Osteocyte (in vitro differentiated cells): ENCODE measurements around the gene TMEM179. TPM values are rescaled to one million over a fixed set of nuclear protein-coding genes. Genes with fewer than 3 reads are reported as not detected.

Experiments
- DNase-seq: peaks from one replicate; pipeline ENCODE4 v3.0.0; 2021; ENCODE audit warnings: mixed read lengths; ENCODE audit not compliant: unreplicated experiment; ENCODE audit errors: extremely low spot score
- H3K27ac Mint-ChIP-seq: one replicate; pipeline ENCODE4 v1.8.0; 2021; ENCODE audit warnings: mild to moderate bottlenecking, mixed read lengths; ENCODE audit not compliant: unreplicated experiment
- H3K27me3 Mint-ChIP-seq: one replicate; pipeline ENCODE4 v1.8.0; 2021; ENCODE audit warnings: mixed read lengths; ENCODE audit not compliant: unreplicated experiment
- H3K36me3 Mint-ChIP-seq: one replicate; pipeline ENCODE4 v1.8.0; 2021; ENCODE audit warnings: mixed read lengths; ENCODE audit not compliant: unreplicated experiment
- H3K4me1 Mint-ChIP-seq: one replicate; pipeline ENCODE4 v1.8.0; 2021; ENCODE audit warnings: mixed read lengths; ENCODE audit not compliant: unreplicated experiment
- H3K4me3 Mint-ChIP-seq: one replicate; pipeline ENCODE4 v1.8.0; 2021; ENCODE audit warnings: mild to moderate bottlenecking, moderate library complexity, mixed read lengths; ENCODE audit not compliant: unreplicated experiment
- H3K9me3 Mint-ChIP-seq: one replicate; pipeline ENCODE4 v1.8.0; 2021; ENCODE audit warnings: mixed read lengths; ENCODE audit not compliant: unreplicated experiment
- CTCF ChIP-seq: fragments of 200-600 bp; sonication (generic); IDR thresholded peaks from 2 replicates; pipeline ENCODE4 v1.5.0; 2021; ENCODE audit warnings: antibody characterized with exemption, mild to moderate bottlenecking, moderate library complexity
- total RNA-seq: library from RNA; stranded (reverse); gene quantifications from 2 replicates; pipeline ENCODE4 v1.2.1, GENCODE V29; 2021

The TMEM179 gene
- total RNA-seq, 1 donor from 2014 or later: not detected

- no peaks in the 10 kb centered on the region for H3K9me3 Mint-ChIP-seq
- H3K27ac Mint-ChIP-seq: no peak overlapping the region
- peaks cover 15% of the 10 kb centered on the region for H3K27me3 Mint-ChIP-seq
- H3K4me3 Mint-ChIP-seq: no peak overlapping the region
- no peak for TF ChIP-seq CTCF
- no peaks in the 10 kb centered on the region for H3K36me3 Mint-ChIP-seq
- H3K4me1 Mint-ChIP-seq: no peaks in the 10 kb centered on the region
- DNase-seq: no peak
Observed at GRCh38 chr14:104636131-104636530, 31.6 kb upstream of the TMEM179 start.

DNA sequence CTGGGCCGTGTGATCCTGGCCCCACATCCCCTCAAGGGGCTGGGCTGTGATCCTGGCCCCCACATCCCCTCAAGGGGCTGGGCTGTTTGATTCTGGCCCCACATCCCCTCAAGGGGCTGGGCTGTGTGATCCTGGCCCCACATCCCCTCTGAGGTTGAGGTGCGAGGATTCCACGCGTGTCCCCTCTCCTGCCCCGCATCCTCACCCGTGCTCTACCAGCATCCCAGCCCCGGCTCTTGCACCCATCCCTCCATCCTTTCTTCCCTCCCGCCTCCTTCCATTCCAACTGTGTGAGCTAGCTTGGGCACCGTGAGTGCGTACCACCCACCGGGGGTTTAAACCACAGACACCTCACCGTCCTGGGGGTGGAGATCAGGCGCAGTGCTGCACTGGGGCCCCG, 31.1 kb upstream of the TMEM179 start:
- H3K4me3 Mint-ChIP-seq: no peak overlapping the region
- H3K27ac Mint-ChIP-seq: no peak overlapping the region
- no peaks in the 10 kb centered on the region for H3K36me3 Mint-ChIP-seq
- TF ChIP-seq CTCF: no peak
- no peak for DNase-seq
- H3K4me1 Mint-ChIP-seq: no peaks in the 10 kb centered on the region
- no peaks in the 10 kb centered on the region for H3K9me3 Mint-ChIP-seq
- peaks cover 15% of the 10 kb centered on the region for H3K27me3 Mint-ChIP-seq

GRCh38 chr14:104634886-104635570, 30.5 kb upstream of the TMEM179 start:
- no peaks in the 10 kb centered on the region for H3K4me1 Mint-ChIP-seq
- peaks cover 16% of the 10 kb centered on the region for H3K27me3 Mint-ChIP-seq
- no peaks in the 10 kb centered on the region for H3K9me3 Mint-ChIP-seq
- no peak for DNase-seq
- no peak for TF ChIP-seq CTCF
- H3K36me3 Mint-ChIP-seq: no peaks in the 10 kb centered on the region
- H3K27ac Mint-ChIP-seq: no peak overlapping the region
- no peak overlapping the region for H3K4me3 Mint-ChIP-seq

DNA sequence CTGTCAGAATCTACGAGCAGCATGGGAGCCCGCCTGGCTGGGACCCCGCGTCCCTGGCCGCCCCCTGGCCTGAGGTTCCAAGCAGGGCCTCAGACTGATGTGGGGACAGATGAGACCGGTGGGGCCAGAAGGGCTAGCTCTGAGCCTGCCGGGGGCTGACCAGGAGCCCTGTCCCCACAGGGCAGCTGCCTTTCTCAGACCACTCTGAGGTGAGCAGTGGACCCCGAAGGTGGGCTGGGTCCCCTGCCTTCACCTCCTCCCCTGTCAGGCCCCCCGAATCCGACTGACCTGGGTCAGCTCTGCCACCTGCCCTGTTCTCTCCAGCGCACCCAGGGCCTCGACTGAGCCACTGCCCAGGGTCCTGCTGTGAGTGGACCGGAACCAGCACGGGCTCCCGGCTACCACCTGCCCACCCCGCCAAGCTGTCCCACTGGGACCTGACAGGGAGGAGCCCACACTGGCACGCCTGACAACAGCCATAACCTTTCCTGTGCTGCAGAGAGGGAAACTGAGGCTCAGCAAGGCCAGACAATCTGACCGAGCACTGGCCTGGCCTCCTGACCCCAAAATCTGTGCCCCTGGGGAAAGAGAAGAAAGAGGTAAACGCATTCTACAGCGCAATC, 29.7 kb upstream of the TMEM179 start:
- H3K36me3 Mint-ChIP-seq: no peaks in the 10 kb centered on the region
- peaks cover 18% of the 10 kb centered on the region for H3K27me3 Mint-ChIP-seq
- no peaks in the 10 kb centered on the region for H3K4me1 Mint-ChIP-seq
- no peak for DNase-seq
- H3K4me3 Mint-ChIP-seq: no peak overlapping the region
- H3K9me3 Mint-ChIP-seq: no peaks in the 10 kb centered on the region
- TF ChIP-seq CTCF: no peak
- no peak overlapping the region for H3K27ac Mint-ChIP-seq

DNA sequence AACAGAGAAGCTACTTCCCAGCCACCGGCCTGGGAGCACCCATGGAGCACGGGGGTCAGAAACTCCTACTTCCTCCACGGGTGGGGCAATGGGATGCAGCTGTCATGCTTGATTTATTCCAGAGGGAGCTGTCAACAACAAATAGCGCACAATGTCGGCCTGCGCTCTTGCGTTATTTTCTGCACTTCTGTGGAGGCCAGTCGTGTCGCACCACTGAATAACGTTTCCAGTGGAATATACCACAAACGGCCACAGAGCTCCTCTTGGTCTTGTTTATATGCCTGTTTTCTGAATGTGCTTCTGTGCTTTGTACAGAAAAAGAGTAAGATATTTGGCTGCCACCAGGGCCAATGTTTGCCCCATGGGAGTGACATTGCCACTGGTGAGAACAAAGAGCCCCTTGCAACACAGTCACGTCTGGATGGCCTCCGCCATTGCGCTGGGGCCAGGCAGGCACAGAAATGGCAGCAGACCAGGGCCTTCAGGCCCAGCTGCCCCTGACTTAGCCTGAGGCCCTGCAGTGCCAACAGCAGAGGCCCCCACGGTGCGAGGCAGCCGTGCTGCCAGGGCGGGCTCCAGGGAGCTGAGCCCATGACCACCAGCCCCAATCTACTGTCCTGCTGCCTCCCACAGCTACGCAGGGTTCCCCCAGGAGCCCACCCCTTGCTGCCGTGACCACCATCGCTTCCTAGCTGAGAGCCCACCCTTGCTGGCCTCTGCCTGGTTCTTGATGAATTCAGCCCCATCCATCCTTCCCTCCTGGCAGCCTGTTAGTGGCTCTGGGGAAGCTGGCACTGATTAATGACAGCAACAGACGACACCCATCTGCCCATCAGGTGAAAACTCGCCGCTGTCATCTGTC, 28.9 kb upstream of the TMEM179 start:
- no peaks in the 10 kb centered on the region for H3K36me3 Mint-ChIP-seq
- peaks cover 15% of the 10 kb centered on the region for H3K27me3 Mint-ChIP-seq
- no peak for DNase-seq
- H3K4me3 Mint-ChIP-seq: no peak overlapping the region
- no peaks in the 10 kb centered on the region for H3K9me3 Mint-ChIP-seq
- TF ChIP-seq CTCF: no peak
- no peaks in the 10 kb centered on the region for H3K4me1 Mint-ChIP-seq
- H3K27ac Mint-ChIP-seq: no peak overlapping the region
